GM21825 (cell line): ENCODE measurements around the gene ATF7.
"Not testable (repeated sequence)": the region's sequence is repeated elsewhere in the genome, so short reads cannot be mapped to it uniquely, and the experiment has no call there.

Experiments used
- ATAC-seq: cut with Tn5 transposase; IDR thresholded peaks from one replicate; pipeline ENCODE4 v1.9.1; 2021; ENCODE audit warnings: mild to moderate bottlenecking, moderate library complexity; ENCODE audit not compliant: unreplicated experiment

The ATF7 gene

GRCh38 chr12:53598971-53599370 is 27.2 kb downstream of the ATF7 start:
- ATAC-seq = not testable (repeated sequence)

- ATAC-seq = no peak
These were observed 29.2 kb downstream of the ATF7 start for GRCh38 chr12:53596920-53597363.

GRCh38 chr12:53594897-53595615 is 31.1 kb downstream of the ATF7 start:
- no peak for ATAC-seq

- ATAC-seq = no peak
These were observed 32.5 kb downstream of the ATF7 start for GRCh38 chr12:53593707-53594106.

GRCh38 chr12:53593031-53593430 is 33.2 kb downstream of the ATF7 start:
- no peak for ATAC-seq

GRCh38 chr12:53592426-53592825 is 33.8 kb downstream of the ATF7 start:
- ATAC-seq = no peak

GRCh38 chr12:53591301-53592206 is 34.6 kb downstream of the ATF7 start:
- ATAC-seq = no peak

GRCh38 chr12:53590652-53591051 is 35.5 kb downstream of the ATF7 start:
- ATAC-seq = no peak

GRCh38 chr12:53589915-53590314 is 36.3 kb downstream of the ATF7 start:
- no peak for ATAC-seq

GRCh38 chr12:53589423-53589822 is 36.8 kb downstream of the ATF7 start:
- ATAC-seq = no peak

GRCh38 chr12:53588123-53588522 is 38.1 kb downstream of the ATF7 start:
- no peak for ATAC-seq

GRCh38 chr12:53586745-53587144 is 39.4 kb downstream of the ATF7 start:
- no peak for ATAC-seq

- peak; percentile 65 for ATAC-seq
These were observed 40.6 kb downstream of the ATF7 start for GRCh38 chr12:53585448-53586125.

GRCh38 chr12:53579545-53579955 is 46.6 kb downstream of the ATF7 start:
- peak; percentile 64 for ATAC-seq

GRCh38 chr12:53578783-53579182 is 47.4 kb downstream of the ATF7 start:
- no peak for ATAC-seq

- peak; percentile 55 for ATAC-seq
These were observed 48.2 kb downstream of the ATF7 start for GRCh38 chr12:53577941-53578352.

GRCh38 chr12:53575502-53576249 is 50.5 kb downstream of the ATF7 start:
- no peak for ATAC-seq

- no peak for ATAC-seq
These were observed 53.9 kb downstream of the ATF7 start for GRCh38 chr12:53572134-53572758.

GRCh38 chr12:53571295-53571694 is 54.9 kb downstream of the ATF7 start:
- ATAC-seq = no peak
